DMS114 treated with DMSO at 0.1 percent for 48 hours (cell line): ENCODE results near the gene DLL1.

Source experiments
- DNase-seq: peaks from one replicate; lab custom pipeline; 2025; ENCODE audit not compliant: unreplicated experiment; lab: John Stamatoyannopoulos, UW

DLL1 gene

GRCh38 chr6:170283212-170284081, 7.4 kb downstream of the DLL1 start:
- no peak for DNase-seq

GRCh38 chr6:170282512-170283158, 8.2 kb downstream of the DLL1 start:
- DNase-seq: no peak

- no peak for DNase-seq
These were observed 9.3 kb downstream of the DLL1 start for GRCh38 chr6:170281331-170282292.

- DNase-seq: no peak
These were observed 10.2 kb downstream of the DLL1 start for GRCh38 chr6:170280689-170281045.

GRCh38 chr6:170279977-170280688, 10.7 kb downstream of the DLL1 start:
- DNase-seq: peak; percentile 50

- no peak for DNase-seq
These were observed 11.5 kb downstream of the DLL1 start for GRCh38 chr6:170279426-170279825.

GRCh38 chr6:170278743-170279094, 12.2 kb downstream of the DLL1 start:
- DNase-seq: no peak

- DNase-seq: no peak
These were observed 12.8 kb downstream of the DLL1 start for GRCh38 chr6:170277893-170278742.

- no peak for DNase-seq
These were observed 14.4 kb downstream of the DLL1 start for GRCh38 chr6:170276369-170277057.

GRCh38 chr6:170274713-170275560, 15.9 kb downstream of the DLL1 start:
- no peak for DNase-seq

- DNase-seq: no peak
These were observed 17.2 kb downstream of the DLL1 start for GRCh38 chr6:170273681-170274080.

- no peak for DNase-seq
These were observed 17.7 kb downstream of the DLL1 start for GRCh38 chr6:170273191-170273590.

- DNase-seq: no peak
These were observed 18.4 kb downstream of the DLL1 start for GRCh38 chr6:170272341-170273065.

GRCh38 chr6:170271771-170272314, 19.0 kb downstream of the DLL1 start:
- no peak for DNase-seq

GRCh38 chr6:170270984-170271593, 19.8 kb downstream of the DLL1 start:
- DNase-seq: no peak

- no peak for DNase-seq
These were observed 20.9 kb downstream of the DLL1 start for GRCh38 chr6:170269846-170270541.
